ENCODE data around the gene DNER. TPM values are rescaled to one million over a fixed set of nuclear protein-coding genes. Genes with fewer than 3 reads are reported as not detected.

Gene DNER
- polyA plus RNA-seq, 1 experiment = not detected

- ChIA-PET POLR2A (no interaction called here), CTCF (interaction anchor here (0.7 to 1.4 kb wide), 2 partner anchors 10 to 1337 kb away, joined by 3 to 5 read pairs; no protein-coding TSS in a partner anchor)
- no peaks in the 10 kb centered on the region; the same call in 1 of the 2 replicates for H3K9me3 ChIP-seq (ENCODE audit: control insufficient read depth, insufficient read depth, low read length)
- peaks cover 36% of the 10 kb centered on the region for H3K27me3 ChIP-seq (ENCODE audit: control insufficient read depth, insufficient read depth, low read length)
- no peak overlapping the region for H3K27ac ChIP-seq (ENCODE audit: low read depth, low read length)
- TF ChIP-seq CTCF (IDR thresholded peaks at IDR 0.05; ENCODE audit: low read depth, low read length) = peak; percentile 38
- H3K4me3 ChIP-seq (ENCODE audit: low read depth, low read length) = no peak overlapping the region
- no peak for DNase-seq (ENCODE audit: low read depth, low spot score)
Measured at GRCh38 chr2:229715895-229716507, 1.6 kb upstream of the DNER start.

DNA sequence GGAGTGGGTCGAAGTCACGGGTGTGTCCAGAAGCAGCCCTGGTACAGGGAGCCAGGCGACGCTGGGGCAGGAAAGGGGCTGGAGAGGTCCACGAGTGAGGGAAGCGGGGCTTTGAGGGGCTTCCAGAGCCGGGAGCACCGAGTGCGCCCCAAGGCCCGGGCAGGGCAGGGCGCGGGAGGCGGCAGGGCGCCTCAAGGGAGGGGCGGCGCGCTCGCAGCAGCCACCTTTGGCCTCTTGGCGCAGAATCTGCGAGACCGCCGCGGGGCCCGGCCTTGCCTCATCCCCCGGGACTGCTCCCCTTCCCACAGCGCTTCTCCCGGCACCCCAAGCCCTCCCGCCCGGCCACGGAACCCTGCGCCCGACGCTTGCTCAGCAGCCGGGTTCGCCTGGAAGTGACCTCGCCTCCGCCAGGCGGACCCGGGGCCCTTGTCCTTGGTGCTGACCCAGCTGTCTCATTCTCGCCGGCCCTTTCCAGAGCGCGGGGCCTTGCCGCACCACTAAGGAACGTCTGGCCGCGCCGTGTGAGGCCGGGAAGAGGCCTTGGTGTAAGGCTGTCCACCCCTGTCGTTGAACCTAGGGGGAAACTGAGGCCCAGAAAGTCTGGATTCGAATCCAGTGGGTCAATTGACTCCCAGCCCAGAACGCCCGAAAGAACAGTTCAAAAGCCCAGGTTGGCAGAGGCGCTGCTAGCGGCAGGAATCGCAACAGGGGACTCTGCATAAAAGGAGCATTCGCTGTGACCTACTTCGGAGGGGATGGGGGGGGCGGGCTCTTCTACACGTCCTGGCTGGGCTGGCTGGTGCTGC, 584 bp upstream of the DNER start:
- CTCF ChIA-PET = interaction anchor here (0.6 kb wide), 1 partner anchor 32 kb away, joined by 3 read pairs; no protein-coding TSS in a partner anchor
- Histone ChIP-seq H3K9me3 (ENCODE audit: control insufficient read depth, insufficient read depth, low read length) (no peaks in the 10 kb centered on the region; the same call in 1 of the 2 replicates), H3K27me3 (ENCODE audit: control insufficient read depth, insufficient read depth, low read length) (peaks cover 46% of the 10 kb centered on the region), H3K27ac (ENCODE audit: low read depth, low read length) (no peak overlapping the region), H3K4me3 (ENCODE audit: low read depth, low read length) (peak overlapping the region; percentile 53)
- no peak for DNase-seq (ENCODE audit: low read depth, low spot score)
- POLR2A ChIA-PET = no interaction called here
- no peak for TF ChIP-seq CTCF (IDR thresholded peaks at IDR 0.05; ENCODE audit: low read depth, low read length)

DNA sequence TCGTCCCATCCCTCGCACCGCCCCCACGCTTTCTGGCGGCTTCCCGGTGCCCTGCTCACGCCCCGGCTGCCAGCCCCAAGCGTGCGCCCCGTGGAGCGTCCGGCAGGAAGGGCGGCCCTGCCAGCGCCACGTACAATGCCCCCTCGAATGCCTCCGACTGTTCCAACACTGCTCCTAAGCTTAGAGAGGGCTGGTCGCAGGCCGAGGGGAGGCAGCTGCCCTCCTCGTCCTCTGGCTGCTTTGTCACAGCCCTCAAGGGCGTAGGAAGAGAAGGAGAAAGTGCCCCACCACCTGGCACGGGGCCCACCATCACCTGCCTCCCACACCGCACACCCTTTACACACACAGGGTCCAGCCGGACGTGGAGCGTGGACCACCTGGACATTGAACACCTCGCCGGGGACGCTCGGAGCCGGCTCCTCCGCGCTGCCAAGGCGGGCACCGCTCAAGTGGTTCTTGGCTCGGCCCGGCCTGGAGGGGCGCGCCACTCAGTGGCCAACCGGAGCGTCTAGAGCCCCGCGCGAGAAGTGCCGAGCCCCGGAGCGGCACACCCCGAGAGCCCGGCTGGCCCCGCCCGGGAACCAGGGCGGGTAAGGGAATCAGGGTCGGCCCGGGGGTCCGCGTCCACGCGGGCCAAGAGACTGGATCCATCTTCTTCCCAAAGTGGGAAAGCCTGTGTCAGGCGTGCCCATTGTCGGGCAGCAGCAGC, 830 bp downstream of the DNER start:
- no peak overlapping the region for H3K27ac ChIP-seq (ENCODE audit: low read depth, low read length)
- no peak for TF ChIP-seq CTCF (IDR thresholded peaks at IDR 0.05; ENCODE audit: low read depth, low read length)
- DNase-seq (ENCODE audit: low read depth, low spot score) = no peak
- CTCF ChIA-PET = no interaction called here
- H3K4me3 ChIP-seq (ENCODE audit: low read depth, low read length) = no peak overlapping the region
- H3K27me3 ChIP-seq (ENCODE audit: control insufficient read depth, insufficient read depth, low read length) = peaks cover 45% of the 10 kb centered on the region
- POLR2A ChIA-PET = no interaction called here
- H3K9me3 ChIP-seq (ENCODE audit: control insufficient read depth, insufficient read depth, low read length) = no peaks in the 10 kb centered on the region; the same call in 1 of the 2 replicates

DNA sequence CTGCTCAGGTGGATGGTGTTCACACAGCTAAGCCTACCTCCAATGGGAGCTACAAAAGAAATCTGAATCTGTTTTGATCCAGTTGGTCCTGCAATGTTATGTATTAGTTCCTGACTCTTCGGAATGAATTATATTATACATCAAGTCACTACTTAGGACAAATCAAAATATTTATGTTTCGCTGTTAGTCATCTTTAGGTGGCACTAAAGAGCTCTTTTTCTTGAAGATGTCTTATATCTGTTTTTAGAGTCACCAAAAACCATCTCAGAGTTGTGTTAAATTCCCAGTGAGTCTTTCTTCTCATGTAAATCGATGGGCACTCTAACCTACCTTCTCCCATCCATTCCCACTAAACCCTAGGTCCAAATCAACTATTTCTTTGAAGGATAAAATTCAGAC, 2.2 kb downstream of the DNER start:
- no peak overlapping the region for H3K4me3 ChIP-seq (ENCODE audit: low read depth, low read length)
- DNase-seq (ENCODE audit: low read depth, low spot score) = no peak
- peaks cover 45% of the 10 kb centered on the region for H3K27me3 ChIP-seq (ENCODE audit: control insufficient read depth, insufficient read depth, low read length)
- H3K27ac ChIP-seq (ENCODE audit: low read depth, low read length) = no peak overlapping the region
- CTCF ChIA-PET = interaction anchor here (0.6 to 1.4 kb wide), 5 partner anchors 14 to 1822 kb away, joined by 3 to 5 read pairs (median 4); no protein-coding TSS in a partner anchor
- POLR2A ChIA-PET = no interaction called here
- H3K9me3 ChIP-seq (ENCODE audit: control insufficient read depth, insufficient read depth, low read length) = no peaks in the 10 kb centered on the region; the same call in 1 of the 2 replicates
- peak; percentile 19; the same call in 1 of the 2 replicates for TF ChIP-seq CTCF (IDR thresholded peaks at IDR 0.05; ENCODE audit: low read depth, low read length)
